Measurements from ENCODE around the gene SLC22A23.

GRCh38 chr6:3350252-3350796, 106.5 kb downstream of the SLC22A23 start:
- no peak for TF ChIP-seq CTCF (IDR thresholded peaks at IDR 0.05)
- no peak for TF ChIP-seq POLR2A (IDR thresholded peaks at IDR 0.05)
